ENCODE measurements around the gene CLDN14. TPM values are rescaled to one million over a fixed set of nuclear protein-coding genes. Genes with fewer than 3 reads are reported as not detected.

The CLDN14 gene
- total and polyA plus RNA-seq, 8 donors: 0.48 TPM; not detected in 7

- Histone ChIP-seq H3K27ac (no peak overlapping the region), H3K36me3 (no peaks in the 10 kb centered on the region), H3K4me3 (no peak overlapping the region), H3K9me3 (no peaks in the 10 kb centered on the region), H3K4me1 (peaks cover 0 to 11% (median 2%) of the 10 kb centered on the region in 4 donors), H3K27me3 (peaks cover 0 to 30% (median 0%) of the 10 kb centered on the region in 3 donors)
- TF ChIP-seq POLR2A (IDR thresholded peaks at IDR 0.05): no peak
- TF ChIP-seq POLR2AphosphoS5 (IDR thresholded peaks at IDR 0.05): no peak
- no peak for TF ChIP-seq EP300 (IDR thresholded peaks at IDR 0.05)
- DNase-seq: no peak
- intact Hi-C loops (cut with DNase I; ENCODE audit: low total_unique reads): no loop called here
- 79 to 87% (median 83%) methylated on average over 29 to 34 of the region's 34 CpGs for WGBS, 5 donors
Observed at GRCh38 chr21:36461277-36461917, 18.5 kb downstream of the CLDN14 start.

- peaks cover 0 to 11% (median 2%) of the 10 kb centered on the region in 4 donors for H3K4me1 ChIP-seq
- no peak overlapping the region for H3K4me3 ChIP-seq
- H3K36me3 ChIP-seq: no peaks in the 10 kb centered on the region
- 85 to 95% (median 87%) methylated on average over 11 to 16 of the region's 16 CpGs for WGBS, 5 donors
- DNase-seq: no peak
- peaks cover 0 to 30% (median 0%) of the 10 kb centered on the region in 3 donors for H3K27me3 ChIP-seq
- H3K9me3 ChIP-seq: no peaks in the 10 kb centered on the region
- no peak overlapping the region for H3K27ac ChIP-seq
- no peak for TF ChIP-seq EP300 (IDR thresholded peaks at IDR 0.05)
- no peak for TF ChIP-seq CTCF (IDR thresholded peaks at IDR 0.05)
- no peak for TF ChIP-seq POLR2A (IDR thresholded peaks at IDR 0.05)
- no peak for TF ChIP-seq POLR2AphosphoS5 (IDR thresholded peaks at IDR 0.05)
- intact Hi-C loops (cut with DNase I; ENCODE audit: low total_unique reads): no loop called here
Observed at GRCh38 chr21:36460866-36461265, 19.1 kb downstream of the CLDN14 start.

- Histone ChIP-seq H3K9me3 (no peaks in the 10 kb centered on the region), H3K27ac (no peak overlapping the region), H3K4me1 (peaks cover 0 to 11% (median 6%) of the 10 kb centered on the region in 4 donors), H3K27me3 (peaks cover 0 to 26% (median 0%) of the 10 kb centered on the region in 3 donors), H3K4me3 (no peak overlapping the region), H3K36me3 (no peaks in the 10 kb centered on the region)
- no peak for TF ChIP-seq CTCF (IDR thresholded peaks at IDR 0.05)
- TF ChIP-seq POLR2AphosphoS5 (IDR thresholded peaks at IDR 0.05): no peak
- TF ChIP-seq EP300 (IDR thresholded peaks at IDR 0.05): no peak
- TF ChIP-seq POLR2A (IDR thresholded peaks at IDR 0.05): no peak
- 94 to 96% (median 95%) methylated on average over 6 of the region's 6 CpGs for WGBS, 5 donors
- no peak for DNase-seq
- intact Hi-C loops (cut with DNase I; ENCODE audit: low total_unique reads): no loop called here
Observed at GRCh38 chr21:36459098-36459497, 20.8 kb downstream of the CLDN14 start.

GRCh38 chr21:36456729-36457414, 23.1 kb downstream of the CLDN14 start:
- Histone ChIP-seq H3K4me1 (peaks cover 0 to 8% (median 7%) of the 10 kb centered on the region in 4 donors), H3K4me3 (no peak overlapping the region), H3K27me3 (peaks cover 0 to 12% (median 0%) of the 10 kb centered on the region in 3 donors), H3K9me3 (no peaks in the 10 kb centered on the region), H3K27ac (no peak overlapping the region), H3K36me3 (no peaks in the 10 kb centered on the region)
- intact Hi-C loops (cut with DNase I; ENCODE audit: low total_unique reads): no loop called here
- no peak for TF ChIP-seq POLR2AphosphoS5 (IDR thresholded peaks at IDR 0.05)
- TF ChIP-seq EP300 (IDR thresholded peaks at IDR 0.05): no peak
- no peak for TF ChIP-seq CTCF (IDR thresholded peaks at IDR 0.05)
- TF ChIP-seq POLR2A (IDR thresholded peaks at IDR 0.05): no peak
- DNase-seq: no peak
- WGBS, 5 donors: 68 to 80% (median 76%) methylated on average over 7 of the region's 7 CpGs

Measured in stomach (tissue), 9 donors.